ENCODE data around the gene PCBP3. TPM values are rescaled to one million over a fixed set of nuclear protein-coding genes. Genes with fewer than 3 reads are reported as not detected.
"Not testable (repeated sequence)": the region's sequence is repeated elsewhere in the genome, so short reads cannot be mapped to it uniquely, and the experiment has no call there.

The PCBP3 gene
- total and polyA plus RNA-seq, 4 donors: 0.36 to 1.6 (median 0.42) TPM

DNA sequence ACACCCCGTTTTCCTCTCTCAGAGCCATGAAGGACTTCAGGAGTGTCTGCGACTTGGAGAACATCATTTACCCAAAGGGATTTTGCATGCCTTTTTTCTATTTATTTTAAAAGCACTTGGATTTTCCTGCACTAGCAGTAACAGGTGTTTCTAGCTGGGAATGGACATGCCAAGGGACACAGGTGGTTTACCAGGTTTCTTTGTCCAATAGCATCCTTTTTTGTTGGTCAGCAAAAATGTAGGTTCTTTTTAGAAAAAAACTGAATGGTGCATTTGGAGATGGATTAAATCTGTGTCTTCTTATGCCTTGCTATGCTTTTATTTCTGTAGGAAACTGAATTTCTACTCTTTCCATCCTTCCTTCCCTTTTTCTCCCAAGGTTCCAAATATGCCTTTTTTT lies 205.3 kb downstream of the PCBP3 start:
- peaks cover 0 to 12% (median 1%) of the 10 kb centered on the region in 4 donors for H3K27me3 ChIP-seq (ENCODE audit: control insufficient read depth in 4 of 4, insufficient read depth in 4 of 4, low read length in 3 of 4)
- H3K27ac ChIP-seq (ENCODE audit: low read depth in 1 of 2, low read length in 2 of 2): no peak overlapping the region
- H3K36me3 ChIP-seq (ENCODE audit: control insufficient read depth in 4 of 4, insufficient read depth in 3 of 4, low read depth in 1 of 4, low read length in 3 of 4): no peaks in the 10 kb centered on the region
- DNase-seq (ENCODE audit: low spot score): no peak
- no peak overlapping the region for H3K4me3 ChIP-seq (ENCODE audit: low read depth in 1 of 3, low read length in 3 of 3)
- WGBS: 78% methylated on average over 2 of the region's 2 CpGs
- no peaks in the 10 kb centered on the region for H3K9me3 ChIP-seq (ENCODE audit: control insufficient read depth in 4 of 4, low read length in 3 of 4)
- no peaks in the 10 kb centered on the region for H3K4me1 ChIP-seq (ENCODE audit: control insufficient read depth in 4 of 4, insufficient read depth in 4 of 4, low read length in 3 of 4)
- H3K9ac ChIP-seq (ENCODE audit: low read depth in 1 of 2, low read length in 2 of 2): no peak overlapping the region
- no peak for TF ChIP-seq YY1 (IDR thresholded peaks at IDR 0.05)
- TF ChIP-seq, protein P1, sequence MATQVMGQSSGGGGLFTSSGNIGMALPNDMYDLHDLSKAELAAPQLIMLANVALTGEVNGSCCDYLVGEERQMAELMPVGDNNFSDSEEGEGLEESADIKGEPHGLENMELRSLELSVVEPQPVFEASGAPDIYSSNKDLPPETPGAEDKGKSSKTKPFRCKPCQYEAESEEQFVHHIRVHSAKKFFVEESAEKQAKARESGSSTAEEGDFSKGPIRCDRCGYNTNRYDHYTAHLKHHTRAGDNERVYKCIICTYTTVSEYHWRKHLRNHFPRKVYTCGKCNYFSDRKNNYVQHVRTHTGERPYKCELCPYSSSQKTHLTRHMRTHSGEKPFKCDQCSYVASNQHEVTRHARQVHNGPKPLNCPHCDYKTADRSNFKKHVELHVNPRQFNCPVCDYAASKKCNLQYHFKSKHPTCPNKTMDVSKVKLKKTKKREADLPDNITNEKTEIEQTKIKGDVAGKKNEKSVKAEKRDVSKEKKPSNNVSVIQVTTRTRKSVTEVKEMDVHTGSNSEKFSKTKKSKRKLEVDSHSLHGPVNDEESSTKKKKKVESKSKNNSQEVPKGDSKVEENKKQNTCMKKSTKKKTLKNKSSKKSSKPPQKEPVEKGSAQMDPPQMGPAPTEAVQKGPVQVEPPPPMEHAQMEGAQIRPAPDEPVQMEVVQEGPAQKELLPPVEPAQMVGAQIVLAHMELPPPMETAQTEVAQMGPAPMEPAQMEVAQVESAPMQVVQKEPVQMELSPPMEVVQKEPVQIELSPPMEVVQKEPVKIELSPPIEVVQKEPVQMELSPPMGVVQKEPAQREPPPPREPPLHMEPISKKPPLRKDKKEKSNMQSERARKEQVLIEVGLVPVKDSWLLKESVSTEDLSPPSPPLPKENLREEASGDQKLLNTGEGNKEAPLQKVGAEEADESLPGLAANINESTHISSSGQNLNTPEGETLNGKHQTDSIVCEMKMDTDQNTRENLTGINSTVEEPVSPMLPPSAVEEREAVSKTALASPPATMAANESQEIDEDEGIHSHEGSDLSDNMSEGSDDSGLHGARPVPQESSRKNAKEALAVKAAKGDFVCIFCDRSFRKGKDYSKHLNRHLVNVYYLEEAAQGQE (IDR thresholded peaks at IDR 0.05): no peak
- TF ChIP-seq EGR1 (IDR thresholded peaks at IDR 0.05; ENCODE audit: low read depth in 2 of 2): no peak
- TF ChIP-seq RXRA (IDR thresholded peaks at IDR 0.05): no peak
- TF ChIP-seq ZBTB33 (IDR thresholded peaks at IDR 0.05): no peak
- TF ChIP-seq TAF1 (conservative IDR thresholded peaks at IDR 0.05): no peak
- no peak for TF ChIP-seq HNF4A (conservative IDR thresholded peaks at IDR 0.05)

DNA sequence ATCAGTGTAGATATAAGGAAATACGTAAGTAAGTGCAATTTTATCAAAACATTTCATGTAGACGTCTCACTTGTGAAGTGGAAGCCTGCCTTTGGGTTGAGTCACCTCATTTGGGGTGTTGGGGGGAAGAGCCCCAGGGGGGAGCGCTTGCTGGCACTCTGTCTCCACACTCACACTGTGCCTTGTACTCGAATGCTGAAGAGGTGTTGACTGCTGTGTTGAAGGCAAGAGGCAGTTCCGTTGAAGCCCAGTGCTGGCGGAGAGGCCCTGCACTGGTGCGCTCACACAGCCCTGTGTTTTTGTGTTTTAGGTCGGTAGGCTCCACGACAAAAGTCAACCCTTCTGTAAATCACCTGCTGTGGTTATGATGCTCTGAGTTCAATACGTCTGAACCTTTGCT lies 206.1 kb downstream of the PCBP3 start:
- Histone ChIP-seq H3K4me1 (ENCODE audit: control insufficient read depth in 4 of 4, insufficient read depth in 4 of 4, low read length in 3 of 4) (no peaks in the 10 kb centered on the region), H3K27me3 (ENCODE audit: control insufficient read depth in 4 of 4, insufficient read depth in 4 of 4, low read length in 3 of 4) (peaks cover 0 to 12% (median 1%) of the 10 kb centered on the region in 4 donors), H3K9ac (ENCODE audit: low read depth in 1 of 2, low read length in 2 of 2) (no peak overlapping the region), H3K27ac (ENCODE audit: low read depth in 1 of 2, low read length in 2 of 2) (no peak overlapping the region), H3K36me3 (ENCODE audit: control insufficient read depth in 4 of 4, insufficient read depth in 3 of 4, low read depth in 1 of 4, low read length in 3 of 4) (no peaks in the 10 kb centered on the region), H3K4me3 (ENCODE audit: low read depth in 1 of 3, low read length in 3 of 3) (no peak overlapping the region), H3K9me3 (ENCODE audit: control insufficient read depth in 4 of 4, low read length in 3 of 4) (no peaks in the 10 kb centered on the region)
- WGBS: 78% methylated on average over 10 of the region's 10 CpGs
- no peak for DNase-seq (ENCODE audit: low spot score)
- TF ChIP-seq ZBTB33 (IDR thresholded peaks at IDR 0.05) (no peak), TAF1 (conservative IDR thresholded peaks at IDR 0.05) (no peak)
- TF ChIP-seq, protein P2, sequence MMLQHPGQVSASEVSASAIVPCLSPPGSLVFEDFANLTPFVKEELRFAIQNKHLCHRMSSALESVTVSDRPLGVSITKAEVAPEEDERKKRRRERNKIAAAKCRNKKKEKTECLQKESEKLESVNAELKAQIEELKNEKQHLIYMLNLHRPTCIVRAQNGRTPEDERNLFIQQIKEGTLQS (IDR thresholded peaks at IDR 0.05): no peak

DNA sequence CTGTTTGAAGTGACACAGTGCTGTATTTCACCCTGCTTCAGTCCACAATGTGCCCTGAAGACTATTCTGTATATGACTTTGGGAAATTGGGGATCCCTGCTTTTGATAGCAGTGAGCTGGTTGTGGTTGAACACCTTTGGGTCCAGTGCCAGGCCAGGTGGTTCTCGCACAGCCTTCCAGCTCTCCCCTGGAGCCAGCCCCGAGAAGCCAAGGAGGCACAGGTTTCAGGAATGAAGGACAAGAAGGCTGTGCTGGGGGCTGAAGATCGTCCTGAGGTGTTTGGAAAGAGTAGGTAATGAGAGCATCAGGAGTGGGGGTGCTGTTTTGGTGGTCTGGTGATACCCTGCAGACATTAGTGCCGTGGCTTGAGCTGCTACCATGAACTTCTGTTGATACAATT lies 206.7 kb downstream of the PCBP3 start:
- Histone ChIP-seq H3K4me1 (ENCODE audit: control insufficient read depth in 4 of 4, insufficient read depth in 4 of 4, low read length in 3 of 4) (no peaks in the 10 kb centered on the region), H3K4me3 (ENCODE audit: low read depth in 1 of 3, low read length in 3 of 3) (no peak overlapping the region), H3K36me3 (ENCODE audit: control insufficient read depth in 4 of 4, insufficient read depth in 3 of 4, low read depth in 1 of 4, low read length in 3 of 4) (no peaks in the 10 kb centered on the region), H3K27me3 (ENCODE audit: control insufficient read depth in 4 of 4, insufficient read depth in 4 of 4, low read length in 3 of 4) (peaks cover 0 to 11% (median 1%) of the 10 kb centered on the region in 4 donors), H3K9me3 (ENCODE audit: control insufficient read depth in 4 of 4, low read length in 3 of 4) (no peaks in the 10 kb centered on the region), H3K27ac (ENCODE audit: low read depth in 1 of 2, low read length in 2 of 2) (no peak overlapping the region), H3K9ac (ENCODE audit: low read depth in 1 of 2, low read length in 2 of 2) (no peak overlapping the region)
- DNase-seq (ENCODE audit: low spot score): no peak
- 79% methylated on average over 4 of the region's 4 CpGs for WGBS
- no peak for TF ChIP-seq MAX (IDR thresholded peaks at IDR 0.05)

DNA sequence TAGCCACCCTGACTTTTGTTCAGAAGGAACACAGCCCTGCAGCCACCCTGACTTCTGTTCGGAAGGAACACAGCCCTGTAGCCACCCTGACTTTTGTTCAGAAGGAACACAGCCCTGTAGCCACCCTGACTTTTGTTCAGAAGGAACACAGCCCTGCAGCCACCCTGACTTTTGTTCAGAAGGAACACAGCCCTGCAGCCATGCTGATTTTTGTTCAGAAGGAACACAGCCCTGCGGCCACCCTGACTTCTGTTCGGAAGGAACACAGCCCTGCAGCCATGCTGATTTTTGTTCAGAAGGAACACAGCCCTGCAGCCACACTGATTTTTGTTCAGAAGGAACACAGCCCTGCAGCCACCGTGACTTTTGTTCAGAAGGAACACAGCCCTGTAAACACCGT lies 208.9 kb downstream of the PCBP3 start:
- H3K9ac ChIP-seq (ENCODE audit: low read depth in 1 of 2, low read length in 2 of 2); H3K36me3 ChIP-seq (ENCODE audit: control insufficient read depth in 4 of 4, insufficient read depth in 3 of 4, low read depth in 1 of 4, low read length in 3 of 4); DNase-seq (ENCODE audit: low spot score); H3K4me1 ChIP-seq (ENCODE audit: control insufficient read depth in 4 of 4, insufficient read depth in 4 of 4, low read length in 3 of 4); H3K4me3 ChIP-seq (ENCODE audit: low read depth in 1 of 3, low read length in 3 of 3); H3K27ac ChIP-seq (ENCODE audit: low read depth in 1 of 2, low read length in 2 of 2); H3K27me3 ChIP-seq (ENCODE audit: control insufficient read depth in 4 of 4, insufficient read depth in 4 of 4, low read length in 3 of 4); H3K9me3 ChIP-seq (ENCODE audit: control insufficient read depth in 4 of 4, low read length in 3 of 4): not testable (repeated sequence)
- 72% methylated on average over 5 of the region's 5 CpGs for WGBS
